Epithelial cell of proximal tubule (primary cell): Measurements from ENCODE around the gene TBCEL. TPM values are rescaled to one million over a fixed set of nuclear protein-coding genes. Genes with fewer than 3 reads are reported as not detected.

Experiments used
- DNase-seq: peaks from one replicate; pipeline ENCODE4 v3.0.0-alpha.2; 2011; ENCODE audit warnings: low read depth
- H3K4me3 ChIP-seq: 2 replicates; pipeline ENCODE4 v1.5.1; 2011; ENCODE audit warnings: low read depth, mild to moderate bottlenecking, low read length
- CTCF ChIP-seq: conservative IDR thresholded peaks from 2 replicates; pipeline ENCODE4 v1.5.1; 2012; ENCODE audit warnings: low read depth, mild to moderate bottlenecking, low read length
- total RNA-seq: library from RNA; depleted of rRNA; stranded (reverse); fragments of >200 nt; gene quantifications from 2 replicates; pipeline ENCODE4 v1.2.3, GENCODE V29; 2015

The TBCEL gene
- total RNA-seq, 1 donor from 2014 or later, result 6.1 TPM

- H3K4me3 ChIP-seq, result no peak overlapping the region
- DNase-seq, result no peak
- TF ChIP-seq CTCF, result no peak
Measured at GRCh38 chr11:121068787-121069186, 44.9 kb downstream of the TBCEL start.

DNA sequence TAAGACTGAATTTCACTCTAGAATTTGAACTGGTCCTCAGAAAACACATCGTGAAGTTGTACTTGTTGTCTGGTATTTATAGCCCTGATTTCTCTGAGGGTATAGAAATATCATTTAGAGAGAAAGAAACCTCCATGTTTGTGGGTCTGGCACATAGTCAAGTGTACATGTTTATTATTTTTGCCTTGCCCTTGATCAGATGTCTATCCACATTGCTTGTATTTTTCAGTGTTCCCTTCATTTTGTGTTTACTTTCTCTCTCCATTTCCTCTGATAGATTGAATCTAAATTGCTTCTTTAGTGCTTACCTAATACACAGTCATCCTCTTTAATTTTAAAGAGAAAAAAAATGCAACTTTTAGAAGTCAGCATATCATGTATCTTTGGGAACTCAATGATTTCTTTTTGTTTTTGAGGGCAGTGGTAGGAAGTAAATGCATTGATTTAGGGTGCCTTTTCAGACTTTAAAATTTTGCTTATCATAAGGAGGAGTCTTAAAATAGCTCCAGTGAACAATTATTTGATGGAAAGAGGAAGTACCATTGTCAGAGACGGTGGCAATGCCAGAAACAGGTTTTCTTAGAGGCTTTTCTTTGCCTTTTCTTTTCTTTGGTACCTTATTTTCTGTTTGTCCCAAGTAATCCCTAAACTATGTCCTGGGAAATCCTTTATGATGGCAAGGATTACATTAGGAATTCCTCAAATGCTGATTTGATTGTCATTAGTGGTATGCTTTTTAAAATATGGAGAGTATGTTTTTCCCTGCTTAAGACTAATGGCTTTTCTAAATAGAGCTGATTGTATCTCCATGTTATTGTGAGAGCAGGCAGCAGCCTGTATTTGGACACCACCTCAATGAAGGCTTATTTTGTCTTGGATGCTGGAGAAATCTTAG lies 47.3 kb downstream of the TBCEL start:
- no peak for DNase-seq
- H3K4me3 ChIP-seq, result no peak overlapping the region
- no peak for TF ChIP-seq CTCF

DNA sequence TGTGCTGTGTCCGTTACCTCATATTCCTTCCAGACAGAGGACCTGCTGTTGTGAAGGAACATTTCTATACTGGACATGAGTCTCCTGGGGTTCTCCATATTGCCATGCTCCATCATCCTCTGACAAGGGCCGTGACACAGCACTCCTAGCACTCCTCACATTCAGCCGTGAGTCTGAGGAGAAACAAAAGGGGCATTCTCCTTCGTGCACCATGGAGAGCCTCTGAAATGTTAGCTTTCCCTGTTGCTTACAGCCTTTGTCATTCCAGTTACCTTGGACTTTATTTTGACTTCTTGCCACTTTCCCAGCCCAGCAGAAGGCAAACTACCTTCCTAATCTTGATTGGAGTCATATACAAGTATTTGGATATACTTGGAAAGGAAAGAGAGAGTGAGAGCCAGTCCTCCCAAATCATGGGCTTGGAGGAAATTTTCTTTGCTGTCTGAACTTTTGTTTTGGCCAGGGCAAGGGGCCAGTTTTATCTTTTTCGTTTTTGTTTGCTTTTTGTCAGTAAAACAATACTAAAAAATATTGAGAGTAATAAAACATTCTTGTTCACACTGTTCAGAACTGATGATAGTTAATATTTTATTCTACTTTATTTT lies 48.0 kb downstream of the TBCEL start:
- no peak for DNase-seq
- TF ChIP-seq CTCF, result no peak
- H3K4me3 ChIP-seq, result no peak overlapping the region

- H3K4me3 ChIP-seq, result no peak overlapping the region
- DNase-seq, result no peak
- TF ChIP-seq CTCF, result no peak
Measured at GRCh38 chr11:121081321-121081720, 57.4 kb downstream of the TBCEL start.

DNA sequence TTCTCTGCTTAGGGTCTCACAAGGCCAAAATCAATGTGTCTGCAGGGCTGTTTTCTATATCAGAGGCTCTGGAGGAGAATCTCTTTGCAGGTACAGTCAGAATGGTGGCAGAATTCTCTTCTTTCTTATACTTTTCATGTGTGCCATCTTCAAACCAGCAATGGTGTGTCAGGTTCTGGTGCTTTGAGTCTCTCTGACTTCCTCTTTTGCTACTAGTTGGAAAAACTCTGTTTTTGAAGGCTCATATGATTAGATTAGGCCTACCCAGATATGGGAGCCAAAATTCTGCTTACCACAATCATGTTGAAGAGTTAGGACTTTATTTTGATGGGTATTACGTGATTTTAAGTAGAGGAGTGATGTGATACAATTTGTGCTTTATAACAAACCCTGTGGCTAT lies 58.3 kb downstream of the TBCEL start:
- DNase-seq, result no peak
- TF ChIP-seq CTCF, result no peak

DNA sequence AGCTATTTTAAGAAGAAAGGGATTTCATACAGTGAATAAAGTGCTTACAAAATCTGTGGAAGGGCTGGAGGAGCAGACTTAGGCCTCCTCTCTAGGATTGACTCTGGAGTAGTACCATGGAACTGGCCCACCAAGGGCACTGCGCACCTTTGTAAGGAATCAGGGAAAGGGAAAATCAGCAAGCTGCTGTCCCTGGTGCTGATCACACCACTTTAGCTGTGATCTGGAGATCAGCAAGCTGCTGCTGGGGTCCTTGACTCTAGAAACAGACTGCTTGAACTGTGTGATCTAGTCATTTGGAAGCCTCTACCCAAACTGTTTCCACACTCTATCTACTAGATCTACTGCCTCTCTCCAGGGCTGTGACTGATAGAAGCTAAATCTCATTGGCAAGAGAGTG lies 58.8 kb downstream of the TBCEL start:
- DNase-seq, result no peak
- H3K4me3 ChIP-seq, result no peak overlapping the region
- TF ChIP-seq CTCF, result no peak

More for the DNA sequence above, 58.3 kb downstream of the TBCEL start:
- no peak overlapping the region for H3K4me3 ChIP-seq
